Heart left ventricle (tissue), 16 donors: ENCODE data around the gene UBE2C. TPM values are rescaled to one million over a fixed set of nuclear protein-coding genes. Genes with fewer than 3 reads are reported as not detected.
A peak's percentile ranks its signal among the peaks of the same experiment; 100 is the strongest.

Experiments
- ATAC-seq, 4 donors: fragments of 200-7000 bp; cut with Tn5 transposase; one replicate each; pipeline ENCODE4 v1.9.1; 2020 to 2022; ENCODE audit warnings: moderate library complexity in 4 of 4, mild to moderate bottlenecking in 3 of 4, moderate number of reproducible peaks in 1 of 4
- DNase-seq, 5 donors: peaks; one replicate each; pipeline ENCODE4 v3.0.0-alpha.2; 2020
- H3K27ac ChIP-seq, 12 donors: fragments of 200-600 bp; sonication (generic) in 4 of 12; one replicate each; pipeline versions ENCODE4 v1.5.0 to v1.8.0; 2016 to 2022; ENCODE audit warnings: mild to moderate bottlenecking in 2 of 12
- H3K27me3 ChIP-seq, 9 donors: fragments of 200-600 bp; sonication (generic) in 2 of 9; one replicate each; pipeline versions ENCODE4 v1.5.1 to v1.8.0; 2016 to 2022; ENCODE audit warnings: mild to moderate bottlenecking in 3 of 9
- H3K36me3 ChIP-seq, 9 donors: fragments of 200-600 bp; sonication (generic) in 2 of 9; one replicate each; pipeline versions ENCODE4 v1.5.0 to v1.8.0; 2018 to 2022; ENCODE audit warnings: mild to moderate bottlenecking in 2 of 9
- H3K4me1 ChIP-seq, 12 donors: fragments of 200-600 bp; sonication (generic) in 4 of 12; one replicate each; pipeline versions ENCODE4 v1.5.0 to v1.8.0; 2016 to 2022; ENCODE audit warnings: mild to moderate bottlenecking in 3 of 12
- H3K4me3 ChIP-seq, 12 donors: fragments of 200-600 bp; sonication (generic) in 4 of 12; one replicate each; pipeline versions ENCODE4 v1.5.0 to v1.8.0; 2017 to 2022; ENCODE audit warnings: mild to moderate bottlenecking in 9 of 12, moderate library complexity in 4 of 12
- H3K9me3 ChIP-seq, 12 donors: fragments of 200-600 bp; sonication (generic) in 4 of 12; one replicate each; pipeline versions ENCODE4 v1.5.0 to v1.8.0; 2016 to 2022; ENCODE audit warnings: mild to moderate bottlenecking in 1 of 12
- CTCF ChIP-seq, 12 donors: fragments of 200-600 bp; sonication (generic) in 4 of 12; IDR thresholded peaks; one replicate each; pipeline versions ENCODE4 v1.5.0 to v1.8.0; 2018 to 2022; ENCODE audit warnings: antibody characterized with exemption in 12 of 12, mild to moderate bottlenecking in 5 of 12
- POLR2A ChIP-seq, 2 donors: fragments of 450-650 bp; IDR thresholded peaks; one replicate each; pipeline ENCODE4 v1.6.1; 2017; ENCODE audit warnings: antibody characterized with exemption in 2 of 2, mild to moderate bottlenecking in 2 of 2, moderate library complexity in 2 of 2
- WGBS, 4 donors: extraction: QIAGEN DNeasy Blood & Tissue Kit in 2 of 4; methylation state at CpG; one replicate each; pipeline versions ENCODE4 v1.1.5 to v1.1.7; 2013 to 2018; 5-methylcytosine and 5-hydroxymethylcytosine counted together
- intact Hi-C, 10 donors: fragments of 100-400 bp; cut with DNase I; formaldehyde crosslinking; loops; one replicate each; pipeline versions ENCODE4 v1.11.1 to v1.14.2; 2022
- polyA plus RNA-seq, 2 donors: library from polyadenylated mRNA; stranded (reverse); fragments of 200-250 nt; gene quantifications; one replicate each; pipeline ENCODE4 v1.2.3, GENCODE V29; 2013
- total RNA-seq, 9 donors: library from RNA; depleted of rRNA in 2 of 9; stranded (reverse); fragments of >200 nt in 2 of 9; fragmentation: NEBNext Ultra II Directional in 3 of 9; extraction: Animal tissue kit (Norgen Biotek cat#: 25700) in 3 of 9; gene quantifications; one replicate each; pipeline versions ENCODE4 v1.1.0 to v1.2.4, GENCODE V29; 2016 to 2023
- donor health status: ischemic (EF 13 %, LVEDD 7.1; RV severe dilation, severe dysfunction).
- donor health status: healthy with polysubstance abuse.
- donor health status: DM: no; HTN: yes; CAD: no.
- donor health status: DM: no; HTN: no; CAD: no.
- donor health status: ischemic (EF 25% LVEDD 6.9; RV normal size, moderate dysfunction).
- donor health status: ischemic (EF 25% LVEDD 5.7; RV mildly dilated, moderate dysfunction).
- donor health status: healthy.
- donor health status: DM: yes; HTN: yes; CAD: no.
- donor health status: ischemic (EF 35%, LVEDD 5.7; RV mildly dilated, moderate dysfunction).
- donor health status: nonischemic (EF 11% LVEDD 7.7; RV severe dilation, severe dysfunction).
- donor health status: DM: yes; HTN: yes; CAD: no.
- donor health status: PGD.
- donor health status: ischemic (EF 29% LVEDD 5.4; RV normal size, mild dysfunction).
- donor health status: nonischemic (EF 23%, LVEDD 6.1; RV moderate dilation, normal function).

UBE2C gene
- total and polyA plus RNA-seq, 11 donors, result 0.32 to 16.9 (median 1.5) TPM; not detected in 5

GRCh38 chr20:45857882-45858216, 45.4 kb downstream of the UBE2C start:
- TF ChIP-seq CTCF (IDR thresholded peaks at IDR 0.05) (no peak), POLR2A (IDR thresholded peaks at IDR 0.05) (no peak)
- ATAC-seq, result no peak
- Histone ChIP-seq H3K9me3 (no peaks in the 10 kb centered on the region), H3K27me3 (no peaks in the 10 kb centered on the region), H3K4me3 (peak overlapping the region; percentile 43 to 98 (median 90)), H3K4me1 (peaks cover 3 to 37% (median 31%) of the 10 kb centered on the region in 12 donors), H3K36me3 (peaks cover 0 to 21% (median 10%) of the 10 kb centered on the region in 9 donors), H3K27ac (peak overlapping the region; percentile 7 to 94 (median 84))
- no peak for DNase-seq
- intact Hi-C loops, result loop anchor here in 1 of 10 donors (2.0 kb wide), 1 partner anchor 77 kb away; the partner anchor contains the start of gene PCIF1
- WGBS, 4 donors, result 14 to 21% (median 15%) methylated on average over 12 to 13 of the region's 13 CpGs

- Histone ChIP-seq H3K36me3 (peaks cover 0 to 3% (median 0%) of the 10 kb centered on the region in 9 donors), H3K4me3 (no peak overlapping the region), H3K4me1 (peaks cover 3 to 33% (median 27%) of the 10 kb centered on the region in 12 donors), H3K27ac (no peak overlapping the region), H3K9me3 (no peaks in the 10 kb centered on the region), H3K27me3 (no peaks in the 10 kb centered on the region)
- DNase-seq (no peak), ATAC-seq (no peak)
- intact Hi-C loops, result no loop called here
- TF ChIP-seq CTCF (IDR thresholded peaks at IDR 0.05), result no peak
- TF ChIP-seq POLR2A (IDR thresholded peaks at IDR 0.05), result no peak
- WGBS, 4 donors, result 95 to 98% (median 96%) methylated on average over 5 of the region's 5 CpGs
These were observed 47.5 kb downstream of the UBE2C start for GRCh38 chr20:45859916-45860315.

GRCh38 chr20:45860560-45861220, 48.2 kb downstream of the UBE2C start:
- intact Hi-C loops, result no loop called here
- no peak overlapping the region for H3K27ac ChIP-seq
- DNase-seq, result no peak
- no peak overlapping the region for H3K4me3 ChIP-seq
- H3K27me3 ChIP-seq, result no peaks in the 10 kb centered on the region
- H3K36me3 ChIP-seq, result no peaks in the 10 kb centered on the region
- H3K4me1 ChIP-seq, result peaks cover 3 to 25% (median 19%) of the 10 kb centered on the region in 12 donors
- no peaks in the 10 kb centered on the region for H3K9me3 ChIP-seq
- ATAC-seq, result no peak
- TF ChIP-seq POLR2A (IDR thresholded peaks at IDR 0.05) (no peak), CTCF (IDR thresholded peaks at IDR 0.05) (no peak)
- WGBS, 4 donors, result 65 to 78% (median 74%) methylated on average over 7 of the region's 7 CpGs

GRCh38 chr20:45861221-45862075, 49.0 kb downstream of the UBE2C start:
- Histone ChIP-seq H3K27me3 (no peaks in the 10 kb centered on the region), H3K27ac (no peak overlapping the region), H3K4me1 (peaks cover 0 to 17% (median 12%) of the 10 kb centered on the region in 12 donors), H3K9me3 (no peaks in the 10 kb centered on the region), H3K4me3 (no peak overlapping the region), H3K36me3 (no peaks in the 10 kb centered on the region)
- DNase-seq (no peak), ATAC-seq (no peak)
- no peak for TF ChIP-seq CTCF (IDR thresholded peaks at IDR 0.05)
- TF ChIP-seq POLR2A (IDR thresholded peaks at IDR 0.05), result no peak
- intact Hi-C loops, result no loop called here
- 91 to 95% (median 93%) methylated on average over 7 of the region's 7 CpGs for WGBS, 4 donors
